ENCODE measurements around the gene HYOU1. TPM values are rescaled to one million over a fixed set of nuclear protein-coding genes. Genes with fewer than 3 reads are reported as not detected.
A peak's percentile ranks its signal among the peaks of the same experiment; 100 is the strongest.
"Not testable (repeated sequence)": the region's sequence is repeated elsewhere in the genome, so short reads cannot be mapped to it uniquely, and the experiment has no call there.

Gene HYOU1, protein sequence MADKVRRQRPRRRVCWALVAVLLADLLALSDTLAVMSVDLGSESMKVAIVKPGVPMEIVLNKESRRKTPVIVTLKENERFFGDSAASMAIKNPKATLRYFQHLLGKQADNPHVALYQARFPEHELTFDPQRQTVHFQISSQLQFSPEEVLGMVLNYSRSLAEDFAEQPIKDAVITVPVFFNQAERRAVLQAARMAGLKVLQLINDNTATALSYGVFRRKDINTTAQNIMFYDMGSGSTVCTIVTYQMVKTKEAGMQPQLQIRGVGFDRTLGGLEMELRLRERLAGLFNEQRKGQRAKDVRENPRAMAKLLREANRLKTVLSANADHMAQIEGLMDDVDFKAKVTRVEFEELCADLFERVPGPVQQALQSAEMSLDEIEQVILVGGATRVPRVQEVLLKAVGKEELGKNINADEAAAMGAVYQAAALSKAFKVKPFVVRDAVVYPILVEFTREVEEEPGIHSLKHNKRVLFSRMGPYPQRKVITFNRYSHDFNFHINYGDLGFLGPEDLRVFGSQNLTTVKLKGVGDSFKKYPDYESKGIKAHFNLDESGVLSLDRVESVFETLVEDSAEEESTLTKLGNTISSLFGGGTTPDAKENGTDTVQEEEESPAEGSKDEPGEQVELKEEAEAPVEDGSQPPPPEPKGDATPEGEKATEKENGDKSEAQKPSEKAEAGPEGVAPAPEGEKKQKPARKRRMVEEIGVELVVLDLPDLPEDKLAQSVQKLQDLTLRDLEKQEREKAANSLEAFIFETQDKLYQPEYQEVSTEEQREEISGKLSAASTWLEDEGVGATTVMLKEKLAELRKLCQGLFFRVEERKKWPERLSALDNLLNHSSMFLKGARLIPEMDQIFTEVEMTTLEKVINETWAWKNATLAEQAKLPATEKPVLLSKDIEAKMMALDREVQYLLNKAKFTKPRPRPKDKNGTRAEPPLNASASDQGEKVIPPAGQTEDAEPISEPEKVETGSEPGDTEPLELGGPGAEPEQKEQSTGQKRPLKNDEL
- 123 and 139 TPM in 2 replicates for total RNA-seq (2014; rRNA removed; shearing (Covaris generic))
- polyA plus RNA-seq (2015; cell fraction: cytosol; rRNA removed): 99.8 and 114 TPM in 2 replicates
- 429 and 436 TPM in 2 replicates for polyA plus RNA-seq (2015; cell fraction: nucleus; rRNA removed)

DNA sequence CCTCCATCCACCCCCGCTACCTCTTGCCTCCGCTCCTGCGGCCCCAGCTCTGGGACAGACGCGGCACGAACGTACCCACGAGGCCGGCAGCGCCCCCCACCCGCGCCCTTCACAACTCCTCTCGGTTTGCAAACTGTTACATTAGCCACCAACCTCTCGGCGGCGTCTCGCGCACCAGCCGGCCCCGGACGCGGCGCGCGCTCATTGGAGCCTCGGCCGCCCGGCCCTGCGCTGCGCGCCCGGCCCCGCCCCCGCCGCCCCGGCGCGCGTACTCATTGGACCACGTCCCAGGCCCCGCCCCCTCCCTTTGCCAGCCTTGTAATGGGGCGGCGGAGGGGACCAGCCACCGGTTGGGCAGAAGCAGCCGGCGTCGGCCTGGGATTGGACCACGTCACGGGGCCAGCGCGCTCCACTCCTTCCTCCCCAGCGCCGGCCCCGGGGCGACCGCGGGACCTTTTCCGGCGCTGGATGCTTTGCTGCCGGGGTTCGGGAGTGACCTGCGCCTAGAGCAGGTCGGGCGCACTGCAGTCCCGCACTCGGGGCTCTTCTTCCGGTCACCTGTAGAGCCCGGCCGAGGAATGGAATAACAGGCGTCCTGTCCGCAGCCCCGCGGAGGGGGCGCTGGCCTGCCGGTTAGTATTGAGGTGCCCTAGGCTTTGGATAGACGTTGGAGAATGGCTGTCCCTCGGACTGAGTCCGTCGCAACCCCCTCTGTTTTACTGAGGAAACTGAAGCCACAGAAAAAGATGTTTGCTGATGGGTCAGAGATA is at the start of gene HYOU1:
TSS of gene HYOU1 (minus strand) at position 206 of the 770 bp plus-strand sequence. CDS start 1,045 bp downstream, outside the sequence.
- peak; percentile 94 for DNase-seq (ENCODE audit: low read depth)

DNA sequence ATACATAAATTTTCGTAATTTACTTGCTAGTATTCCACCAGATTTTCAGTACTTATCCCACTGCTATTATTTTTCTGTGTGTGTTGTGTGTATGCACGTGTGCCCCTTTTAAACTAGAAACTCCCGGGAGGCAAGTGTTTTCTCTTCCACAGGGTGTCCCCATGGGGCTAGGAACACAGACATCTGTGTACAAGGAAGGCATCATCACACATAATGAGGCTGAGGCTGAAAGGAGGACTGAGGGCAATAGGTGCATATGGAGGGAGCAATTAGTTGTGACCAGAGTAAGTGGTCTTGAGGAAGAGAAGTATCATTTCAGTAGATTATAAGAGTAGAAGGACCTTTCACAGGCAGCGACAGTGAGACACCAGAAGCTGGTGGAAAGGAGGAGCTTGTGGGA is 46.8 kb upstream of the HYOU1 start:
- DNase-seq (ENCODE audit: low read depth): peak; percentile 15

- not testable (repeated sequence) for DNase-seq (ENCODE audit: low read depth)
Measured at GRCh38 chr11:119103161-119103664, 46.2 kb upstream of the HYOU1 start.

- DNase-seq (ENCODE audit: low read depth): peak; percentile 96
Measured at GRCh38 chr11:119101759-119102423, 44.9 kb upstream of the HYOU1 start, which contains the start of gene DPAGT1. DPAGT1 (minus strand) TSS chr11:119101853; CDS start chr11:119101655, 198 bp downstream.

DNA sequence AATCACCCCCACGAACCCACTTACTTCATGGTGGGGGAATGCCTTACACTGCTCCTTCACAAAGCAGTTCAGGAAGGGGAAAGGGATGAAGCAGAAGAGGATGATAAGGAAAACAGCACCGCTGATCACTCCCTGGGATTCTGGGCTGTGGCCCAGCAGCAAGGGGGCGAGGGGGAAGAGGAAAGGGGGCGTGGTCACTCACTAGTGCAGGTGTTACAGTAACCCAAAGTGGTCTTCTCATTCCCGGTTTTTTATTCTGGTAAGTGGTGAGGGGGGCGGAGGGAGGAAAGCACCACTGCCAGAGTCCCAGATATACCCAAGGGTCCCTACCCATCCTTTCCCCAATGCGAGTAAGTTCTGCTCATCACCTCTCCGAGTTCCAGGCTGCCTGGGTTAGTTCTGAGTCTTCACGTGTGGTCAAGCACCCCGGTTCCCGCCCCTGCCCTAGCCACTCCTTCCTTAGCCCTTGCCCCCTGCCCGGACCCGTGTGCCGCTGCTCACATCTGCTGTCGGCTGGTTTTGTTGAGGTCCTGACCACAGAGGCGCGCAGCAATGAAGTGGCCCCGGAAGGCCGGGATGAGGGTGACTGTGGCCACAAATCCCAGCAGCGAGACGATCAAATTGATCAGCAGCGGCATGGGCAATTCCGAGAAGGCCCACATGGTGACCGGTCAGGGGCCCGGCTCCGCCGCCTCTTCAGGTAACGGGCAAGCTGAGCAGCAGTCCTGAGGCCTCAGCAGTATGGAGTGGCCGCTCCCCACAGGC is 44.2 kb upstream of the HYOU1 start:
- no peak for DNase-seq (ENCODE audit: low read depth)

DNA sequence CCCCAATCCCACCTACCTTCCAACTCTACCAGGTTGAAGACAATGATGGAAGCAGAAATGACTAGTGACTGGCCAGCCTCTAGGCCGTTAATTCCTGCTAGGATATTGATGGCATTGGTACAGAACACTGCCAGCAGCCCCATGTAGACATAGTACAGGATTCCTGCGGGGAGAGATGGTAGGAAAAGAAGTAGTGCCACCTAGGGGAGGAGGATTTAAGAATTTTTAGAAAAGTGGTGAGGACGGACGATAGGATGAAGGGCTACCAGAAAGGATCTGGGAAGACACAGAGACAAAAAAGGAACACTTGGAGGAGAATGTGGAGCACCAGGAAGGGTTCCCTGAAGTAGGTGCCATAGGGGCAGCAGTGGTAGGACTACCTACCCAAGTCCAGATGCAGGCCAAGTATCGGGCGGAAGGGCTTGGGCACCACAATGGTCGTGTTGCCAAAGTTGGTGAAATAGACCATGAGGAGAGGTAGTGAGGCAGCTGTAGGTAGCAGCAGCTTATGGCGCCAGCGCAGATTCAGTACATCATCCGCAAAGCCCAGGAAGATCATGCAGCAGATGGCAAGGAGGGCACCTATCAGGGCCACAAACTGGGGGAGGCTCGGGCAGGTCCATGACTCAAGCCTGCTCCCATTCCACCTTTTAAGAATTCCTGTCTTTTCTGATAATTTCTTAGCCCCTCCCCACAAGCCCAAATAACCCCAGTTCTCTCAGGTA is 43.4 kb upstream of the HYOU1 start:
- peak; percentile 67 for DNase-seq (ENCODE audit: low read depth)

- no peak for DNase-seq (ENCODE audit: low read depth)
Measured at GRCh38 chr11:119099711-119100110, 42.7 kb upstream of the HYOU1 start.

DNA sequence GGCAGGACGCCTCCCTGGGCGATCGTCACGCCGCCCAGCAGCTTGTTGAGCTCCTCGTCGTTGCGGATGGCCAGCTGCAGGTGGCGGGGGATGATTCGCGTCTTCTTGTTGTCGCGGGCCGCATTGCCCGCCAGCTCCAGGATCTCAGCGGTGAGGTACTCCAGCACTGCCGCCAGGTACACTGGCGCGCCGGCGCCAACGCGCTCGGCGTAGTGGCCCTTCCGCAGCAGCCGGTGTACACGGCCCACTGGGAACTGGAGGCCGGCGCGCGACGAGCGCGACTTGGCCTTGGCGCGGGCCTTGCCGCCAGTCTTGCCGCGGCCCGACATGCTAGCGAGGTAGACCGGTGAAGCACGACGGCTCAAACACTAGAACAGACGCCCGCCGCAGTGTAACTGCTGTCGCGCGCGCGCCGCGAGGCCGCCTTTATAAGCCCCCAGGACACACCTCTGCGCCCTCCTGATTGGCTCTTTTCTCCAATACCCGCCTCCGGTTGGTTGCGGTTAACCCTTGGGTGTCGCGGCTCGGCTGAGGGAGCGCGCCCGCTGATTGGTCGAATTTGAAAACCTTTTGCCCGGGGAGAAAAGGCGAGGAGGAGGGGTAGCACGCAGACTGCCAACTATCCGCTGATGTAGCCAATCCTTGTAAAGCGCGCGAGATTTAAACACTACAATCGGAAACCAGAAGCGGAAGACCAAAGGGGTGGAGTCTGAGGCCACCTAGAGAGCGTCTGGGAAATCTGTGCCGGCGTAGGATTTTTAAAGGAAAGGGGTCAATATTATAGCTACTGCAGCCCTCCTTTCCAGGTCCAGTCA is 38.3 kb upstream of the HYOU1 start:
- DNase-seq (ENCODE audit: low read depth): peak; percentile 100

DNA sequence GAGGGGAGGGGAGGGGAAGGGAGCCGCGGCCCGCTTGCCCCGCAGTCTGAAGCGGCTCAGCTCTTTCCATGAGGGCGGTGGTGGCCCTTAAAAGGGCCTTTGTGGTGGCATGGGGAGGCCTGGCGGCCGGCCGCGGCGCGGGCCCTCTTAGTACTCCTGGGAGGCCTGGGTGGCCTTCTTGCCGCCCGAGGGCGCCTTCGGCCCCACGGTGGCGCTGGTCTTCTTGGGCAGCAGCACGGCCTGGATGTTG is 37.7 kb upstream of the HYOU1 start:
- DNase-seq (ENCODE audit: low read depth): no peak

DNA sequence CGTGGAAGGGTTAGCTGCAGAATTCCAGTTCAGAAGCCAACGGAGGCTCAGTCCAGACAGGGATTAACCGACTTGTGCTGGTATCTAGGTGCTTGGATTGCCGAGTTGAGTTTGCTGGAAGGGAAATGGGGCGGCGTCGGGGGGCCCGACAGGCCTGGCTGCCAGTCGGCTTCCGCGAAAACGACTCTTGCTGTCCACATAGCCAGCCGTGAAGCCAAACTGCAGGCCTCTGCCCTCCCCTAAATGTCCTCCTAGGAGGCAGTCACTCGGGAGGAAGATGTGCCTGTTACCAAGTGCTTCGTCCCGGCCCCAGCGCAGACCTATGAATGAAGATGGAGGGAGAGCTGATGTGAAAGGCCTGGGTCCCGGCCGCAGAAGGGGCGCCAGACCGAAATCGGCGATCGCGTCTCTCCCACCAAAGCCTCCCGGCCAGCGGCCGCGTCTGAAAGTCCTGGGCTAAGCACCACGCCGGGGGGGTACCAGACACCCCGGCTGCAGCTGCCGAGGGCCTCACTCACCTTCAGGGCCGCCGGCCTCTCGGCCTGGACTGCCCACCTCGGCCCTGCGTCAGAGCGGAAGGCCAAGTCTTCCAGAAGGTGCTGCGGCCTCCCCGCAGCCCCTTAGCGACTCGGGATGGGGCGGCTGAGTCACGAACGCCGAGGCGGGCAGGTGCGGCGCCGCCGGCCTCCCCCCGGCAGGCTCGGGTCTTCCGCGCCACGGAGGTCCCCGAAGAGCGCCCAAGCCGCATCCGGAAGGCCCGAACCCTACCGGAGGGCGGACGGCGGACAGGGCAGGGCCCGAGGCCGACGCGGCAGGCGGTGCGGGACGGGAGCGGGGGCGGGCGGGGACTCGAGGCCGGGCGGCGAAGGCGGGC is 37.2 kb upstream of the HYOU1 start:
- peak; percentile 29 for DNase-seq (ENCODE audit: low read depth)

GRCh38 chr11:119092880-119093842 is 36.2 kb upstream of the HYOU1 start:
- no peak for DNase-seq (ENCODE audit: low read depth)

DNA sequence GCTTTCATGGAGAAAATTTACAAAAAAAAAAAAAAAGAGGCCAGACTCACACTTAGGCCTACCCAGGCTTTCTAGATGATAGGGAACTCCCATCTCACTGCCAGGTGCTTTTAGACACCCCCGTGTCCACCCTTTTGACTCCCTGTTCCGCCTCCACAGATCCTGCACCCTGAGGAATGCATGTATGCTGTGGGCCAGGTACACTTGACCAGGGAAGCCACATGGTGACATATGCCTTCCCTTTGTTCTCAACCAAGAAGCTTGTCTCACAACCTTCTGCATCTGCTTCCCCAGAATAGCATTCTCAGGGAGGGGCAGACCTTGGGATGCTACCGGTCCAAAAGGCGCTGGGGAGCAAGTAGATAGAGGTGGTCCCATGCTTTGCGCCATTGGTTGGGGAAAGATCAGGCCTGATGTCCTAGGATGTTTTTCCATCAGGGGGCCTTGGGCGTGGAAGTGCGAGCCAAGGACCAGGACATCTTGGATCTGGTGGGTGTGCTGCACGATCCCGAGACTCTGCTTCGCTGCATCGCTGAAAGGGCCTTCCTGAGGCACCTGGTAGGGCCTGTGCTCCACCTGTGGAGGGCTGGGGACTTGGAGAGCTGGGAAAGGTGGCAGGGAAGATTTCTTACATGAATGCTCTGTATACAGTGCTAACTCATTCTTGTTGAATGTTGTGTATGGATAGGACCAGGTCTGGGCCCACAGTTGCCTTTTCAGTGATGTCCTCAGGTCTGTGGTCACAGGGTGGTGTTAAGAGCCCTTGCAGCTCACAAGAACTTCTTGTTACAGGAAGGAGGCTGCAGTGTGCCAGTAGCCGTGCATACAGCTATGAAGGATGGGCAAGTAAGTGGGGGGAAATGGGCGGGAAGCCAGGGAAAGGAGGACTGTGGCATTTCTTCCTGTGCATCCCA is 35.2 kb upstream of the HYOU1 start:
- peak; percentile 32 for DNase-seq (ENCODE audit: low read depth)

DNA sequence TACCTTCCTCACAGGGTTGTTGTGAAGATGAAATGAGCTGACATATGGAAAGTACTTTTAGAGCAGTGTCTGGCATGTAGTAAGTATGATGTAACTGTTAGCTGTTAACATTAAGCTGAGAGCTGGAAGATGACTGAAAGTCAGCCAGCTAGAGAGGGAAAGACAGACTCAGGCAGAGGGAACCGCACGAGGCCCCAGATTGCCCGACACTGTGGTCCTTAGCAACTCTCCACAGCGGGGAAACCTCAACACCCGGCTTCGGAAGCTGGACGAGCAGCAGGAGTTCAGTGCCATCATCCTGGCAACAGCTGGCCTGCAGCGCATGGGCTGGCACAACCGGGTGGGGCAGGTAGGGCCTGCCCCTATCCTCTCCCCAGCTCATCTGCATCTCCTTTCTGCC is 34.2 kb upstream of the HYOU1 start:
- DNase-seq (ENCODE audit: low read depth): no peak

DNA sequence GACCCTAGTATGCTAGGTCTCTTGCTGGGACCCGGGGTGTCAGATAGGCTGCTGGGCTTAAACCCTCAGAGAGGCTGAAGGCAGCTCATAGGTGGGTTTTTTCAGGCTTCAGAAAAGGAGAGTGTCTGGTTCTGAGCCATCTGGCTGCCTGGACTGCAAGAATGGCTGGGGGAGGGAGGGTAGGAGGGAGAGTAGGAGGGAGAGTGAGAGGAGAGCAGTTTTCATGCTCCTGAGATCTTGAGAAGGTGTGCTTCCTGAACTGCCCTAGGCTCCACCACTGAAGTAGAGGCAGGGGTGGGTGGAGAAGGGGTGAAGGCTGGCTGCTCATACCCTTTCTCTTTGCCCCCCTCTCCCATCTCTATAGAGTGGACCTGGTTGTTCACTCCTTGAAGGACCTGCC is 32.3 kb upstream of the HYOU1 start:
- no peak for DNase-seq (ENCODE audit: low read depth)

GRCh38 chr11:119088406-119088805 is 31.4 kb upstream of the HYOU1 start:
- no peak for DNase-seq (ENCODE audit: low read depth)

All from HT1080 (cell line).